NCI-H2227 treated with DMSO at 0.1 percent for 48 hours (cell line): ENCODE measurements around the gene ANKRD18A.

Experiments used
- DNase-seq: peaks from one replicate; lab custom pipeline; 2025; lab: John Stamatoyannopoulos, UW

The ANKRD18A gene

GRCh38 chr9:38620483-38621433 is at the start of gene ANKRD18A:
Gene ANKRD18A, minus strand, starts transcription at chr9:38620596. Its CDS starts 311 bp downstream, at chr9:38620285.
- peak; percentile 49 for DNase-seq

GRCh38 chr9:38668791-38669466 is 48.5 kb upstream of the ANKRD18A start:
- no peak for DNase-seq

GRCh38 chr9:38662763-38663593 is 42.6 kb upstream of the ANKRD18A start:
- DNase-seq, result no peak

- no peak for DNase-seq
Observed at GRCh38 chr9:38659538-38659937, 39.1 kb upstream of the ANKRD18A start.

GRCh38 chr9:38656896-38657295 is 36.5 kb upstream of the ANKRD18A start:
- no peak for DNase-seq

- no peak for DNase-seq
Observed at GRCh38 chr9:38652486-38652885, 32.1 kb upstream of the ANKRD18A start.

- no peak for DNase-seq
Observed at GRCh38 chr9:38652044-38652443, 31.6 kb upstream of the ANKRD18A start.

- no peak for DNase-seq
Observed at GRCh38 chr9:38651400-38652042, 31.1 kb upstream of the ANKRD18A start.

- DNase-seq, result no peak
Observed at GRCh38 chr9:38650564-38650963, 30.2 kb upstream of the ANKRD18A start.

- no peak for DNase-seq
Observed at GRCh38 chr9:38649731-38650363, 29.5 kb upstream of the ANKRD18A start.

GRCh38 chr9:38644601-38645000 is 24.2 kb upstream of the ANKRD18A start:
- DNase-seq, result no peak

GRCh38 chr9:38643815-38644173 is 23.4 kb upstream of the ANKRD18A start:
- no peak for DNase-seq

- DNase-seq, result no peak
Observed at GRCh38 chr9:38642951-38643814, 22.8 kb upstream of the ANKRD18A start.

- peak; percentile 13 for DNase-seq
Observed at GRCh38 chr9:38641985-38642864, 21.8 kb upstream of the ANKRD18A start.

GRCh38 chr9:38641142-38641541 is 20.7 kb upstream of the ANKRD18A start:
- no peak for DNase-seq

GRCh38 chr9:38639577-38639940 is 19.2 kb upstream of the ANKRD18A start:
- DNase-seq, result no peak

- DNase-seq, result no peak
Observed at GRCh38 chr9:38638881-38639576, 18.6 kb upstream of the ANKRD18A start.

GRCh38 chr9:38634315-38634714 is 13.9 kb upstream of the ANKRD18A start:
- DNase-seq, result no peak

- no peak for DNase-seq
Observed at GRCh38 chr9:38629511-38629910, 9.1 kb upstream of the ANKRD18A start.
